ENCODE data around the gene FBLN1. TPM values are rescaled to one million over a fixed set of nuclear protein-coding genes. Genes with fewer than 3 reads are reported as not detected.

The FBLN1 gene
- polyA plus RNA-seq, 1 of the 3 experiments (the other 2 are of a cell fraction), result 147 TPM

DNA sequence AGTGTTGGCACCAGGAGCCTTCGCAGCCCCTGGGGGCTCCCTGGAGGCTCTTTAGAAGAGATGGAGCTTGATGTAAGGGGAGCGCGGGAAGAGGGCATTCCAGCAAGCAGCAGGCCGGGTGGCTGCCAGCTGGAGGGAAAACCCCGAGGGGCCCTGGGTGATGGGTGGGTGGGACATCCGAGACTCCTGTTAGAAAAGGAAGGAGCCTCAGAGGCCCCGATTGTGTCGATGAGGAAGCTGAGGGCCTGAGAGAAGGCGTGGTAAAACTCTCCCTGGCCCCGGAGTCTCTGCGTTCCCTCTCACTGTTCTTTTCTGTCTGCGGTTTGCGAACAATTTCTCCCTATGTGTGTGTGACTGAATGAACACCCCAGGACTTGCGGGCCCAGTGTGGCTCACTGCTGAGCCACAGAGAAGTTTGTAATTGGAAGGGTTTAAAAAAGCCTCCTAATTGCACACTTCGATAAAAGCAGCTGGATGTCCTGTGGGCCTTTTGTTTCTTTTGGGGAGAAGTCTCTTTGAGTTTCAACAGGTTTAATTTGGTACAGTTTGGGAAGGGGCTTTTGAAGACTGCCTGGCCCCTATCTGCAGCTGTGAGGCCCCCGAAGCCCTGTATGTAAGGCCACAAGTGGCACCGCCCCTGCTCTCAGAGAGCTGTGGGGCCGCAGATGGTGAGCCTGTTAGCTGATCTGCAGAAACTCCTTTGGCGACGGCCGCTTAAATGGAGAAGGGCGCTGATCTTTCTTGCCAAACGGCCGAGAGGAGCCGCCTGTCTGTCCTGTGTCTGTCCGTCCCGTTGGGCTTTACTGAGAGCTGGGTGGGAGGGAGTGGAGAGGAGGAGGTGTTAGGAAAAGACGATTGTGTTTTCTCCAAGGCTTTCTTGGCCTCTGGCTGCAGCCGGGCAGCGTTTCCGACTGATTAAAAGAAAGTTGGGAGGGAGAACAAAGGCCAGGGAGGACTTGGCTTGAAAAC is 2.0 kb downstream of the FBLN1 start (continued):
- no peak for TF ChIP-seq RCOR1 (IDR thresholded peaks at IDR 0.05; ENCODE audit: low read length)
- TF ChIP-seq GATA2 (CRISPR knock-in tag; IDR thresholded peaks at IDR 0.05), result no peak
- TF ChIP-seq, protein P1, sequence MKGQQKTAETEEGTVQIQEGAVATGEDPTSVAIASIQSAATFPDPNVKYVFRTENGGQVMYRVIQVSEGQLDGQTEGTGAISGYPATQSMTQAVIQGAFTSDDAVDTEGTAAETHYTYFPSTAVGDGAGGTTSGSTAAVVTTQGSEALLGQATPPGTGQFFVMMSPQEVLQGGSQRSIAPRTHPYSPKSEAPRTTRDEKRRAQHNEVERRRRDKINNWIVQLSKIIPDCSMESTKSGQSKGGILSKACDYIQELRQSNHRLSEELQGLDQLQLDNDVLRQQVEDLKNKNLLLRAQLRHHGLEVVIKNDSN (IDR thresholded peaks at IDR 0.05; ENCODE audit: borderline replicate concordance, low read depth), result no peak

DNA sequence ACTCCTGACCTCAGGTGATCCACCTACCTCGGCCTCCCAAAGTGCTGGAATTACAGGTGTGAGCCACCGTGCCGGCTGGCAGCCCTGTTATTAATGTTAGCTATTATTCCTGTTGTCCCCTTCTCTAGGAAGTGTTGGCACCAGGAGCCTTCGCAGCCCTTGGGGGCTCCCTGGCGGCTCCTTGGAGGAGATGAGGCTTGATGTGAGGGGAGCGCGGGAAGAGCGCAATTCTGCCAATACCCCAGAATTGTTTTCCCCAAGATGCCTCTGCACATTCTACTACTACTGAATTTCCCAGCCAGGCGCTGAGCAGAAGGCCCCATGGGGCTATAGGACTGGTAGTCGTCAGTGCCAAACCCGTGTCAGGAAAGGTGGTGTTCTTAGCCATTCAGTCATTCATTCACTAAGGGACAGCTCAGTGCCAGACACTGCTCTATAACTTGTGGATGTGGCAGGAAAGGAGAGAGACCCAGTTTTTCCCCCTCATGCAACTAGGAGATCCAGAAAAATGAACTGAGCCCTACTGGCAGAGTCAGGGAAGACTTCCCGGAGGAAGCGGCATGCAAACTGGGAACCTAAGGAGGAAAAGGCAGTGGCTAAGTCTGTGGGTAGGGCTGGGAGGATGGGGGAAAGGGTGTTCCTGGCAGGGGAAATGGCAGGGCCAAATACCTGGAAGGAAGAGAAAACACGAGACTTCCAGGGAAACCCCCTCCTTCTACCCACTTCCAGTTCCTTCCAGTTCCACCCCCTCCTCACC is 3.5 kb downstream of the FBLN1 start:
- no peak for TF ChIP-seq NFIC (IDR thresholded peaks at IDR 0.05; ENCODE audit: borderline replicate concordance)
- TF ChIP-seq, protein P2, sequence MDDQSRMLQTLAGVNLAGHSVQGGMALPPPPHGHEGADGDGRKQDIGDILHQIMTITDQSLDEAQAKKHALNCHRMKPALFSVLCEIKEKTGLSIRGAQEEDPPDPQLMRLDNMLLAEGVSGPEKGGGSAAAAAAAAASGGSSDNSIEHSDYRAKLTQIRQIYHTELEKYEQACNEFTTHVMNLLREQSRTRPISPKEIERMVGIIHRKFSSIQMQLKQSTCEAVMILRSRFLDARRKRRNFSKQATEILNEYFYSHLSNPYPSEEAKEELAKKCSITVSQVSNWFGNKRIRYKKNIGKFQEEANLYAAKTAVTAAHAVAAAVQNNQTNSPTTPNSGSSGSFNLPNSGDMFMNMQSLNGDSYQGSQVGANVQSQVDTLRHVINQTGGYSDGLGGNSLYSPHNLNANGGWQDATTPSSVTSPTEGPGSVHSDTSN (IDR thresholded peaks at IDR 0.05), result no peak
- no peak for TF ChIP-seq TEAD4 (IDR thresholded peaks at IDR 0.05; ENCODE audit: borderline replicate concordance, insufficient read depth)
- TF ChIP-seq, protein P3, sequence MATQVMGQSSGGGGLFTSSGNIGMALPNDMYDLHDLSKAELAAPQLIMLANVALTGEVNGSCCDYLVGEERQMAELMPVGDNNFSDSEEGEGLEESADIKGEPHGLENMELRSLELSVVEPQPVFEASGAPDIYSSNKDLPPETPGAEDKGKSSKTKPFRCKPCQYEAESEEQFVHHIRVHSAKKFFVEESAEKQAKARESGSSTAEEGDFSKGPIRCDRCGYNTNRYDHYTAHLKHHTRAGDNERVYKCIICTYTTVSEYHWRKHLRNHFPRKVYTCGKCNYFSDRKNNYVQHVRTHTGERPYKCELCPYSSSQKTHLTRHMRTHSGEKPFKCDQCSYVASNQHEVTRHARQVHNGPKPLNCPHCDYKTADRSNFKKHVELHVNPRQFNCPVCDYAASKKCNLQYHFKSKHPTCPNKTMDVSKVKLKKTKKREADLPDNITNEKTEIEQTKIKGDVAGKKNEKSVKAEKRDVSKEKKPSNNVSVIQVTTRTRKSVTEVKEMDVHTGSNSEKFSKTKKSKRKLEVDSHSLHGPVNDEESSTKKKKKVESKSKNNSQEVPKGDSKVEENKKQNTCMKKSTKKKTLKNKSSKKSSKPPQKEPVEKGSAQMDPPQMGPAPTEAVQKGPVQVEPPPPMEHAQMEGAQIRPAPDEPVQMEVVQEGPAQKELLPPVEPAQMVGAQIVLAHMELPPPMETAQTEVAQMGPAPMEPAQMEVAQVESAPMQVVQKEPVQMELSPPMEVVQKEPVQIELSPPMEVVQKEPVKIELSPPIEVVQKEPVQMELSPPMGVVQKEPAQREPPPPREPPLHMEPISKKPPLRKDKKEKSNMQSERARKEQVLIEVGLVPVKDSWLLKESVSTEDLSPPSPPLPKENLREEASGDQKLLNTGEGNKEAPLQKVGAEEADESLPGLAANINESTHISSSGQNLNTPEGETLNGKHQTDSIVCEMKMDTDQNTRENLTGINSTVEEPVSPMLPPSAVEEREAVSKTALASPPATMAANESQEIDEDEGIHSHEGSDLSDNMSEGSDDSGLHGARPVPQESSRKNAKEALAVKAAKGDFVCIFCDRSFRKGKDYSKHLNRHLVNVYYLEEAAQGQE (IDR thresholded peaks at IDR 0.05; ENCODE audit: low read depth, low read length), result no peak
- no peak for TF ChIP-seq TAF1 (IDR thresholded peaks at IDR 0.05; ENCODE audit: borderline replicate concordance, low read depth, low read length)
- no peak for TF ChIP-seq ELF1 (IDR thresholded peaks at IDR 0.05)
- TF ChIP-seq NRF1 (IDR thresholded peaks at IDR 0.05; ENCODE audit: low read depth, low read length), result no peak
- TF ChIP-seq CHD2 (IDR thresholded peaks at IDR 0.05; ENCODE audit: low read length, partially characterized antibody), result no peak
- no peak for TF ChIP-seq FOXM1 (IDR thresholded peaks at IDR 0.05; ENCODE audit: low read depth)
- TF ChIP-seq RXRA (IDR thresholded peaks at IDR 0.05; ENCODE audit: borderline replicate concordance, low read depth), result no peak
- no peak for TF ChIP-seq FOXJ3 (CRISPR knock-in tag; IDR thresholded peaks at IDR 0.05)
- TF ChIP-seq SMC3 (IDR thresholded peaks at IDR 0.05; ENCODE audit: low read depth, low read length), result no peak
- Histone ChIP-seq H3K27me3 (ENCODE audit: insufficient read depth) (no peaks in the 10 kb centered on the region), H3K4me1 (ENCODE audit: control insufficient read depth in 1 of 2, insufficient read depth in 2 of 2, low read depth in 1 of 2, low read length in 1 of 2) (peaks cover 17 to 42% of the 10 kb centered on the region in 2 experiments; a peak in 3 of 4 replicates), H3K4me3 (ENCODE audit: low read depth in 2 of 2, low read length in 1 of 2) (no peak overlapping the region), H3K4me2 (no peak overlapping the region), H3K9me3 (no peaks in the 10 kb centered on the region), H3K9me2 (no peaks in the 10 kb centered on the region), H3K79me2 (ENCODE audit: insufficient read depth) (peaks cover 66% of the 10 kb centered on the region), H3K36me3 (replicated peaks in 1 of 2; ENCODE audit: control insufficient read depth in 1 of 2, insufficient read depth in 2 of 2, low read length in 1 of 2) (no peaks in the 10 kb centered on the region), H3K9ac (no peak overlapping the region), H2AFZ (ENCODE audit: low read depth) (no peak overlapping the region), H3F3A (replicated peaks; ENCODE audit: insufficient read depth) (peaks cover 3% of the 10 kb centered on the region), H4K20me1 (ENCODE audit: insufficient read depth) (no peaks in the 10 kb centered on the region), H3K27ac (ENCODE audit: low read depth in 2 of 2, low read length in 1 of 2) (peak overlapping the region in 1 of 2 experiments; percentile 29; a peak in 1 of 4 replicates)
- POLR2A ChIA-PET, result no interaction called here
- no peak for DNase-seq
- CTCF ChIA-PET, result interaction anchor here (0.7 to 4.9 kb wide), 2 partner anchors 47 to 56 kb away, joined by 3 to 23 read pairs; no protein-coding TSS in a partner anchor
- 96% methylated on average over 14 of the region's 14 CpGs for WGBS (ENCODE audit: low lambda C conversion rate)
